ENCODE measurements around the gene SOCS1. TPM values are rescaled to one million over a fixed set of nuclear protein-coding genes. Genes with fewer than 3 reads are reported as not detected.
"Not testable (repeated sequence)": the region's sequence is repeated elsewhere in the genome, so short reads cannot be mapped to it uniquely, and the experiment has no call there.

Gene SOCS1
- total RNA-seq, 1 donor from 2014 or later: 15.3 TPM

- intact Hi-C loops (cut with DNase I): no loop called here
- Histone ChIP-seq H3K9me3 (no peaks in the 10 kb centered on the region), H3K36me3 (no peaks in the 10 kb centered on the region), H3K4me3 (no peak overlapping the region), H3K4me1 (peaks cover 17% of the 10 kb centered on the region), H3K27me3 (no peaks in the 10 kb centered on the region), H3K27ac (no peak overlapping the region)
- DNase-seq: no peak
- no peak for ATAC-seq
- no peak for TF ChIP-seq CTCF (IDR thresholded peaks at IDR 0.05)
Measured at GRCh38 chr16:11299865-11300559, 44.0 kb upstream of the SOCS1 start.

DNA sequence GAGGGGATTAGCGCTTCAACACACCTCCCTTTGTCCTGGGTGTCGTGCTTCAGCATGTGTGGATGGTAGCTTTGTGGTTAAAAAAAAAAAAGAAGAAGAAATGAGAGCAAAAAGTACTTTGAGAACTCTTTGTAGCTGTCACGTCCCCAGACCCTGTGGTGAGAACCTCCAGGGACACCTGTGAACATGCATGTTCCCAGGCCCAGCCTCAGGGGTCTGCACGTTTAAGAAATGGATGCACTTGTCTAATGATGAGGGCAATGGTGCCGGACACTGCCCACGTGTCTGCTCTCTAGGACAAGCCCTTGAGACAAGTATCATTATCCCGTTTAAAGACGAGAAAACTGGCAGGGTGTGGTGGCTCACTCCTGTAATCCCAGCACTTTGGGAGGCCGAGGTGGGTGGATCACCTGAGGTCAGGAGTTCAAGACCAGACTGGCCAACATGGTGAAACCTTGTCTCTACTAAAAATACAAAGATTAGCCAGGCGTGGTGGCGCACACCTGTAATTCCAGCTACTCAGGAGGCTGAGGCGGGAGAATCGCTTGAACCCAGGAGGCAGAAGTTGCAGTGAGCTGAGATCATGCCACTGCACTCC is 43.0 kb upstream of the SOCS1 start:
- H3K27me3 ChIP-seq; H3K4me3 ChIP-seq; DNase-seq; intact Hi-C loops (cut with DNase I); ATAC-seq; H3K27ac ChIP-seq; H3K36me3 ChIP-seq; H3K9me3 ChIP-seq: not testable (repeated sequence)
- peaks cover 17% of the 10 kb centered on the region for H3K4me1 ChIP-seq

- no peak for DNase-seq
- TF ChIP-seq CTCF (IDR thresholded peaks at IDR 0.05): no peak
- H3K27me3 ChIP-seq: no peaks in the 10 kb centered on the region
- no peak for ATAC-seq
- intact Hi-C loops (cut with DNase I): no loop called here
- no peak overlapping the region for H3K4me3 ChIP-seq
- H3K27ac ChIP-seq: peak overlapping the region; percentile 71
- peaks cover 17% of the 10 kb centered on the region for H3K4me1 ChIP-seq
- no peaks in the 10 kb centered on the region for H3K36me3 ChIP-seq
- H3K9me3 ChIP-seq: no peaks in the 10 kb centered on the region
Measured at GRCh38 chr16:11298143-11298900, 42.3 kb upstream of the SOCS1 start.

DNA sequence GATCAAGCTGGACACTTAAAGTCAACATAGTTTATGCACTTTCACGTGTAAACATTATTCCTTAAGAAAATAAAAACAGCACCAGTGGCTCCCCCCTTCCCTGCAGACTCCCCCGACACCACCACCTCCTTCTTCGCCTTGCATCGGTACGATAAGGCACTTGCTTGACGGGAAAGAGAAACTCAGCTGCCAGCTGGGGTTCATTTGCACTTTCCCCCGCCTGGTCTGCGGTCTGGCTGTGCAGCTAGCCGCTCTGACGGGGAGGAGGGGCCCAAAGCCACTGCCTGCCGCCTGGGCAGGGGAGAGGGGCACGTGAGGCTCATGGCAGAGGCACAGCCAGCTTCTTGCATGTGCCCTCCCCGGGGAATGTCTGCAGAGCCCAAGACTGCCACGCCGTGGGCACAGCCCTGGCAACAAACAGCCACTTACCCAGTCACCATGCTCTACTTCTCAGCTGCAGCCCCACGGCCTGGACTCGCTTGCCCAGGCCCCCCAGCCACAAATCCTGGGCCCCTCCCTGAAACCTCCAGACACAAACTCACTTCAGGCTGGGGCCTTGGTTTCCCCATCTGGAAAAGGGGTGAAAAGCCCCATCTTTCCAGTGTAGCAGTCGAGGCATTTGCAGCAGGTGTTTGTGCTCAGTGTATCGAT is 41.6 kb upstream of the SOCS1 start:
- peak overlapping the region; percentile 16 for H3K4me3 ChIP-seq
- ATAC-seq (peak; percentile 96), DNase-seq (peak; percentile 91)
- H3K4me1 ChIP-seq: peaks cover 17% of the 10 kb centered on the region
- no peaks in the 10 kb centered on the region for H3K27me3 ChIP-seq
- TF ChIP-seq CTCF (IDR thresholded peaks at IDR 0.05): peak; percentile 10
- H3K9me3 ChIP-seq: no peaks in the 10 kb centered on the region
- no peaks in the 10 kb centered on the region for H3K36me3 ChIP-seq
- intact Hi-C loops (cut with DNase I): no loop called here
- peak overlapping the region; percentile 71 for H3K27ac ChIP-seq

GRCh38 chr16:11296706-11297491 is 40.9 kb upstream of the SOCS1 start:
- no peaks in the 10 kb centered on the region for H3K36me3 ChIP-seq
- DNase-seq: no peak
- intact Hi-C loops (cut with DNase I): no loop called here
- no peak for TF ChIP-seq CTCF (IDR thresholded peaks at IDR 0.05)
- peak; percentile 51 for ATAC-seq
- H3K27me3 ChIP-seq: no peaks in the 10 kb centered on the region
- peak overlapping the region; percentile 71 for H3K27ac ChIP-seq
- no peaks in the 10 kb centered on the region for H3K9me3 ChIP-seq
- peak overlapping the region; percentile 16 for H3K4me3 ChIP-seq
- H3K4me1 ChIP-seq: peaks cover 17% of the 10 kb centered on the region

All from upper lobe of right lung (tissue), 1 donor.